Thymus (tissue), 11 donors: ENCODE results near the gene SPECC1L. TPM values are rescaled to one million over a fixed set of nuclear protein-coding genes. Genes with fewer than 3 reads are reported as not detected.

Experiments used
- DNase-seq, 9 donors: peaks; one replicate each; pipeline ENCODE4 v3.0.0-alpha.2; 2013; ENCODE audit warnings: low spot score in 9 of 9, low read depth in 6 of 9, missing footprints in 1 of 9
- H3K27ac ChIP-seq, 2 donors: one replicate each; pipeline ENCODE4 v1.5.1; 2013; ENCODE audit warnings: control low read depth in 1 of 2, low read depth in 1 of 2, low read length in 1 of 2, mild to moderate bottlenecking in 1 of 2, moderate library complexity in 1 of 2
- H3K27me3 ChIP-seq, 2 donors: one replicate each; pipeline ENCODE4 v1.5.1; 2013; ENCODE audit warnings: low read length in 1 of 2; ENCODE audit not compliant: control insufficient read depth in 2 of 2, insufficient read depth in 1 of 2
- H3K36me3 ChIP-seq, 2 donors: one replicate each; pipeline ENCODE4 v1.5.1; 2013; ENCODE audit warnings: low read length in 1 of 2, mild to moderate bottlenecking in 1 of 2, moderate library complexity in 1 of 2; ENCODE audit not compliant: control insufficient read depth in 2 of 2, insufficient read depth in 2 of 2
- H3K4me1 ChIP-seq, 2 donors: one replicate each; pipeline ENCODE4 v1.5.1; 2013; ENCODE audit warnings: low read length in 2 of 2; ENCODE audit not compliant: control insufficient read depth in 2 of 2, insufficient read depth in 2 of 2
- H3K4me3 ChIP-seq, 2 donors: one replicate each; pipeline ENCODE4 v1.5.1; 2013; ENCODE audit warnings: low read length in 2 of 2, control low read depth in 1 of 2, mild to moderate bottlenecking in 1 of 2
- H3K9me3 ChIP-seq, 2 donors: one replicate each; pipeline ENCODE4 v1.5.1; 2013; ENCODE audit warnings: low read length in 1 of 2, mild to moderate bottlenecking in 1 of 2; ENCODE audit not compliant: control insufficient read depth in 2 of 2, insufficient read depth in 1 of 2
- WGBS: extraction: QIAGEN DNeasy Blood & Tissue Kit; methylation state at CpG from one replicate; pipeline ENCODE4 v1.1.7; 2013; 5-methylcytosine and 5-hydroxymethylcytosine counted together
- polyA plus RNA-seq: library from polyadenylated mRNA; stranded (reverse); fragments of 200-250 nt; gene quantifications from one replicate; pipeline ENCODE4 v1.2.3, GENCODE V29; 2013
- total RNA-seq: library from RNA; stranded (reverse); fragments of 120-200 nt; gene quantifications from one replicate; pipeline ENCODE4 v1.2.4, GENCODE V29; 2013
- donor health status: healthy.

SPECC1L gene
- total and polyA plus RNA-seq, 2 donors: 11.6 to 20.5 TPM

GRCh38 chr22:24333301-24333700, 62.7 kb downstream of the SPECC1L start:
- DNase-seq: no peak
- H3K27ac ChIP-seq: no peak overlapping the region
- no peaks in the 10 kb centered on the region for H3K4me1 ChIP-seq
- WGBS: 98% methylated on average over 2 of the region's 2 CpGs
- H3K4me3 ChIP-seq: no peak overlapping the region
- no peaks in the 10 kb centered on the region for H3K9me3 ChIP-seq
- no peaks in the 10 kb centered on the region for H3K27me3 ChIP-seq
- H3K36me3 ChIP-seq: peaks cover 18 to 53% of the 10 kb centered on the region in 2 donors

DNA sequence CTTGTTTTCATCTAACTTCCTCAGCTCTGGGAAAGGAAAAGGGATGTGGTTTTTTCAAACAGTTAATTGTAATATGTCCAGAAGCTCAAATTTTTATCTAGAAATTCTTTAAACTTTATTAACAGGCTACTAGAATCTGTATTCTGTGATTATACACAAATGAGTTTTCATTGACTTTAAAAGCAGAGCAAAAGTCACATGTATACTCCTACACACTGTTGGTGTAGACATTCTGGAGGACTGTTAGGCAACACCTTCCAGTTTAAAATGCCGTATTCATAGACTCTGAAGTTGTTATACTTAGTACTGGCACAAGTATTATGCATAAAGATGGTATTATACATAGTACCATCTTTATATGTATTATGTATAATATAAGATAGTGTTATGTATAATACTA, 64.9 kb downstream of the SPECC1L start:
- WGBS: 92% methylated on average over 1 of the region's 1 CpG
- H3K4me1 ChIP-seq: no peaks in the 10 kb centered on the region
- DNase-seq: no peak
- no peak overlapping the region for H3K27ac ChIP-seq
- no peaks in the 10 kb centered on the region for H3K27me3 ChIP-seq
- H3K4me3 ChIP-seq: no peak overlapping the region
- peaks cover 27 to 52% of the 10 kb centered on the region in 2 donors for H3K36me3 ChIP-seq
- H3K9me3 ChIP-seq: no peaks in the 10 kb centered on the region

- Histone ChIP-seq H3K27ac (no peak overlapping the region), H3K9me3 (no peaks in the 10 kb centered on the region), H3K27me3 (no peaks in the 10 kb centered on the region), H3K36me3 (peaks cover 43 to 60% of the 10 kb centered on the region in 2 donors), H3K4me3 (no peak overlapping the region), H3K4me1 (no peaks in the 10 kb centered on the region)
- 95% methylated on average over 6 of the region's 6 CpGs for WGBS
- DNase-seq: no peak
Observed at GRCh38 chr22:24337894-24338645, 67.4 kb downstream of the SPECC1L start.

GRCh38 chr22:24338726-24339451, 68.3 kb downstream of the SPECC1L start:
- Histone ChIP-seq H3K36me3 (peaks cover 47 to 69% of the 10 kb centered on the region in 2 donors), H3K4me1 (no peaks in the 10 kb centered on the region), H3K27ac (no peak overlapping the region), H3K9me3 (no peaks in the 10 kb centered on the region), H3K27me3 (no peaks in the 10 kb centered on the region), H3K4me3 (no peak overlapping the region)
- 97% methylated on average over 3 of the region's 3 CpGs for WGBS
- DNase-seq: no peak

GRCh38 chr22:24339452-24339747, 68.8 kb downstream of the SPECC1L start:
- Histone ChIP-seq H3K27ac (no peak overlapping the region), H3K9me3 (no peaks in the 10 kb centered on the region), H3K27me3 (no peaks in the 10 kb centered on the region), H3K36me3 (peaks cover 47 to 69% of the 10 kb centered on the region in 2 donors), H3K4me1 (no peaks in the 10 kb centered on the region), H3K4me3 (no peak overlapping the region)
- DNase-seq: no peak
- WGBS: 98% methylated on average over 7 of the region's 7 CpGs

DNA sequence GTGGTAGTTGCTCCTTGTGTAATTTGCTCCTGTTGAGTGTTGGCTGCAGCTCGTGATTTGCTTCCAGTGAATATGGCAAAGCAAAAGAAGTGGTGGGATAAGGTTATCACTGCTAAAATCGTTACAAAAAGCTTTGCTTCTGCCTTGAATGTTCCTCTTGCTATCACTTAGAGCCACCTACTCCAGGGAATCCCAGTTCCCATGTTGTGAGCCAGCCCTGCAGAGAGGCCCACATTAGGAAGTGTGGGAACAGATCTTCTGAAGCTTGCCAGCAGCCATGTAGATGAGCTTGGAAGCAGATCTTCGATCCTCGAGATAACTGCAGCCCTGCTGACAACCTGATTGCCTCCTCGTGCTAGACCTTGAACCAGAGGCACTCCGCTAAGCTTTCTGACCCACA, 71.0 kb downstream of the SPECC1L start:
- Histone ChIP-seq H3K4me3 (no peak overlapping the region), H3K9me3 (no peaks in the 10 kb centered on the region), H3K36me3 (peaks cover 47 to 75% of the 10 kb centered on the region in 2 donors), H3K27me3 (no peaks in the 10 kb centered on the region), H3K4me1 (no peaks in the 10 kb centered on the region), H3K27ac (peak overlapping the region in 1 of 2 donors; percentile 1)
- no peak for DNase-seq
- 95% methylated on average over 6 of the region's 6 CpGs for WGBS

- 98% methylated on average over 4 of the region's 4 CpGs for WGBS
- Histone ChIP-seq H3K27me3 (no peaks in the 10 kb centered on the region), H3K27ac (no peak overlapping the region), H3K36me3 (peaks cover 48 to 72% of the 10 kb centered on the region in 2 donors), H3K4me3 (no peak overlapping the region), H3K9me3 (peaks cover 2 to 10% of the 10 kb centered on the region in 2 donors), H3K4me1 (no peaks in the 10 kb centered on the region)
- no peak for DNase-seq
Observed at GRCh38 chr22:24350627-24351026, 80.0 kb downstream of the SPECC1L start.

DNA sequence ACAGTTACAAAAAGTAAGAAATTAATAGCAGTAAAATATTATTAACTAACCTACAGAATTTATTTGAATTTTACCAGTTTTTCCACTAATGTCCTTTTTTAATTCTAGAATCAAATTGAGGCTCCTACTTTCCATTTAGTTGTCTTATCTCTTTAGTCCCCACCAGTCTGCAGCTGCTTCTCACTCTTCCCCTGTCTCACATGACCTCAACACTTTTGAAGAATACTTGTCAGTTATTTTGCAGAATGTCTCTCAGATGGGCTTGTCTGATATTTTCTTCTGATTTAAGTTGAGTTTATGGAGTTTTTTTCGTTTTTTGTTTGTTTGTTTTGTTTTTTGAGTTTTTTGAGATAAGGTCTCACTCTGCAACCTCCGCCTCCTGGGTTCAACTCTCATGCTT, 82.5 kb downstream of the SPECC1L start:
- peaks cover 2 to 10% of the 10 kb centered on the region in 2 donors for H3K9me3 ChIP-seq
- 68% methylated on average over 2 of the region's 2 CpGs for WGBS
- peaks cover 36 to 58% of the 10 kb centered on the region in 2 donors for H3K36me3 ChIP-seq
- H3K27me3 ChIP-seq: no peaks in the 10 kb centered on the region
- no peak overlapping the region for H3K27ac ChIP-seq
- no peaks in the 10 kb centered on the region for H3K4me1 ChIP-seq
- no peak overlapping the region for H3K4me3 ChIP-seq
- peak in 3 of 9 donors; percentile 7 to 36 (median 10) for DNase-seq

DNA sequence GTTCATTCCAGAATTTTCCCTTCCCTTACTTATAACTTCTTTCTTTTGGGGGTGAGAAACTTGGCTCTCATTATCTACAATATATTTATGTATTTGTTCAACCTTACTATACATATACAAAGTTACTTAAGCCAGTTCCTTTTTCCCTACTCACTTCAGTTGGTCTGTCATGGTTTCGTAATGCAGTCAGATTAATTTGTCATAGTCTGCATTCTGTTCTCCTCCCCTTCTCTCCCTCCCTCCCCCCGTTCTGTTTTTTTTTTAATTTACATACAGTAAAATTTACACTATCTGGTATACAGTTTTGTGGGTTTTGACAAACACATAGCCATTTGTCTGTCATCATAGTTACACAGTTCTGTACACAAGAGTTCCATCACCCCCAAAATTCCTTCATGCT, 84.9 kb downstream of the SPECC1L start:
- Histone ChIP-seq H3K9me3 (peaks cover 2 to 10% of the 10 kb centered on the region in 2 donors), H3K36me3 (peaks cover 32 to 42% of the 10 kb centered on the region in 2 donors), H3K4me3 (no peak overlapping the region), H3K4me1 (no peaks in the 10 kb centered on the region), H3K27me3 (no peaks in the 10 kb centered on the region), H3K27ac (no peak overlapping the region)
- WGBS: 91% methylated on average over 2 of the region's 2 CpGs
- no peak for DNase-seq
